IPS DF 4.7 (cell line): ENCODE results near the gene NPY4R.
"Not testable (repeated sequence)": the region's sequence is repeated elsewhere in the genome, so short reads cannot be mapped to it uniquely, and the experiment has no call there.

ENCODE experiments used
- DNase-seq: peaks from one replicate; pipeline ENCODE4 v3.0.0-alpha.2; 2013; ENCODE audit warnings: low spot score; ENCODE audit errors: extremely low read depth

The NPY4R gene

DNA sequence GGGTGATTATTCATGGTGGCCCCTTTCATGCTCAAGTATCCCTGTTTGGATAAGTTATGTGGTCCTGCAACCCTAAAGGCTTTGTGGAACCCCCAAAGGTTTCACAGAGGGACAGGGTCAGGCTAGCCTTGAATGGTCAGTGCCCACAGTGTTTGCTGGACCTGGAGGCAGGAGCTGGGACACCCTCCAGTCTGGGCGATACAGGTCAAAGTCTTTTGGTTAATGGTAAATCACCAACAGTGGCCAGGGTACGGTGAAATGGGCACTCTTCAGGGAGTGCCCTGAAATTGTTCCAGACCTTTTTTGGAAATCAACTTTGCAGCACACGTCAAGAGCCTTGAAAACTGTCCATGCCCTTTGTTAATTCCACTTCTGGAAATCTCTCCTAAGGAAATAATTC, 8.7 kb downstream of the NPY4R start:
- DNase-seq, result not testable (repeated sequence)

DNA sequence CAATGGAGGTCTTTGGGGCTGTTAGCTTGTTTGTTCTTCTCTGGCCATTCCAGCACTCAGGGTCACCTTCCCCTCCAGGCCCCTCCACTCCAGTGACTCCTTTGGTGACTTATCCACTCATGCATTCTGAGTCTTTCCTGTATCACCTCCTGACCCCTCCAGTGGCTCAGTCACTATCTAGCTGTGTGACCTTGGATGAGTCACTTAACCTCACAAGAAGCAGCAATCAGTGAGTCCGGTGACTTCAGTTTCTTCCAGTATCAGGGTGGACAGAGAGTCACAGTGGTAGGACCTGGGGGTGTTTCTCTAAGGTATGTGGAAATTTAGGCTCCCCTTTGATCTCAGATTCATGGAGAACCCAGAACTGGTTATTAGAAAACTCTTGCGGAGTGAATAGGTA, 9.8 kb downstream of the NPY4R start:
- DNase-seq, result not testable (repeated sequence)

- DNase-seq, result not testable (repeated sequence)
Observed at GRCh38 chr10:46451365-46451764, 14.4 kb downstream of the NPY4R start.

DNA sequence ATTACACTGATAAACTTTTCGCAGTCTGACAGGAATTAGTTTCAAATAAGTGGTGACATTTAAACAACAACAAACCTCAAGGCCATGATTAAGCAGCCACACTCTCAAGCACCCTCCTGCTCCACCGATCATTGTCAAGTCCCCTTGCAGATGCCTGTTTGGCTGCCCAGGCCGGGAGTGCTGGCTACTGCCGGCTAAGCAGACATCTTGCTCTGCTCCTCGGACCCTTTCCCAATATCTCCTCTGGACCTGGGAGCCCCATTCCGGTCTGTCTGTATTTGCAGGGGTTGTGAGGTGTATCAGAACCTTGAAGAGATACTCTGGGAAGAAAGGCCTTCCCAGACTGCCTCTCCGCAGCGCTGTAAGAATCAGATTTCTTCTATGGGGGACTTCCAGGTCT, 14.9 kb downstream of the NPY4R start:
- DNase-seq, result not testable (repeated sequence)

DNA sequence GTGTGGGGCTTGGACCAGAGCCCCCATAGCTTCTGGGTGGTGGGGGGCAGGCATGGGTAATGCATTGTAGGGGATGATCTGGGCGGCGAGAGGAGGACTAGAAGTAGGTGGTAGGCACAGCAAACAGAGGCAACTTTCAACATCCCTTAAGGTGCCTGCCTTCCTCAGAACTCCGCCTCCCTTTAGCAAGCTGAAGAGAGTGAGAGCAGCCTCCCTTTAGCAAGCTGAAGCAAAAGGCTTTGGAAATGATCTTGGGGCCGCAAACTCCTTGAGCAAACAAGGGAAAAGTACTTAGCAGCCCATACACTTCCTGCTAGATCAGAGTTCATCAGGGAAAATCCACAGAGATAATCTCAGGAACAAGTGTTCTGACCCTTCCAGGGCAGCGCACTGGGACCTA, 18.3 kb downstream of the NPY4R start:
- DNase-seq, result not testable (repeated sequence)

DNA sequence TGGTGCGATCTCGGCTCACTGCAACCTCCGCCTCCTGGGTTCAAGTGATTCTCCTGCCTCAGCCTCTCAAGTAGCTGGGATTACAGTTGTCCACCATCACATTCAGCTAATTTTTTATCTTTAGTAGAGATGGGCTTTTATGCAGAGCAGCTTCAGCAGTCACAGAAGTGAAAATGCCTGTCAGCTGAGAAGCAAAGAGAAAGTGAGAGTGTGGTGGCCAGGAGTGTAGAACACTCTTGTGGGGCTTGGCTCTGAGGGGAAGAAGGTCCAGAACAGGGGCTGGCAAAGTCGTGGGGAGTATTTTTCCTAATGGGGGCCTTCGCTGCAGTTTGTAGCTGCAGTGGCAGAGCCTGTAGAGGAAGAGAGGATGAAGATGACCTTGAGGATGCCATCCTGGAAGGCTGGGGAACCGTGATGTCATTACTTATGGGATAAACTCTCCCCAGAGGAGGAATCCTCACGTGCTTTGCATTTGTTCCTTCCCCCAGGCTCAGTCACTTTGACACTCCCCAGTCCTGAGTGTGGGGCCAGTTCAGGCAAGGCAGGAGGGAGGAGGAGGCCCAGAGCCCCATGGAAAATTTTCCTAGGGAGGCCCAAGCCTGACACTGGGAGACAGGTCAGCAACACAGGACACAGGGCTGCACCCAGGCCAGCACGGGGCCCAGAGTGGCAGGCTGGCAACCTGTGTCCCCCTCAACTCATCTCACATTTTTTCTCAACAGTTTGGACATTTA, 20.2 kb downstream of the NPY4R start:
- not testable (repeated sequence) for DNase-seq

- DNase-seq, result not testable (repeated sequence)
Observed at GRCh38 chr10:46443422-46443821, 22.3 kb downstream of the NPY4R start.

GRCh38 chr10:46442706-46443275, 23.0 kb downstream of the NPY4R start:
- not testable (repeated sequence) for DNase-seq

GRCh38 chr10:46441837-46442278, 23.9 kb downstream of the NPY4R start:
- not testable (repeated sequence) for DNase-seq

DNA sequence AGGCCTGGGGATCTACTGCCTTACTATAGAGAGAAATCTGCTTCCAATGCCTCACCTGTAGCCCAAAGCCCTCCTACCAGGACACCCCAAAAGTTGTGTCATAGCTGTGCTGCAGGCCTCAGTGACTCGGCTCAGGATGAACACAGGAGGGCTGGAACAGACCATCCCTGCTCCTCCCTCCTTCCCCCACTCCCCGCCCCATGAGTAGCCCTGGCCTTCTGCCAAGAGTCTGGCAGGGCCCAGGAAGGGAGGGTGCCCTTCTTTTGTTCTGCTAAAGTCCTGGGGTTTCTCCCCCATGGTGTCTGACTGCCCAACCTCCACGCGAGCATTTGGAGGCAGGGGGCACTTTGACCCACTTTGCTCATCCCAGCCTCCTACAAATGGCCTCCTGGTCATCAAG, 24.8 kb downstream of the NPY4R start:
- not testable (repeated sequence) for DNase-seq

DNA sequence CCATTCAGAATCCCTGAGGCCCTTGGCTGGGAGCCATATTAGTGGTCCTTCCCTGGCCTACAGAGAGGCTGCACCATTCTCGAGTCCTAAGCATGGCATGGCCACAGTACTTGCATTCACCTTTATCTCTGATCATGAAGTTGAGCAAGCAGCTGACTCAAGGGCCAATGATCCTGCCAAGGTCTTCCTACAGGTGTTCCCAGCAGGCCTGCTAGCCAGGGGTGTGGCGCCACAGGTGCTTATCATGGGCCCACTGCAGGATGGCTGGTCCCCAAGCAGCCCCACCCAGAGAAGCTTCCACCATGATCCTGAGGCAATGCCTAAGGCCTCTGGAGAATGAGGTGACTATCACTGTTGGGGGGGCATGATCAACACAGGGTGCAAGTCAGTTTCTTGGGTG, 42.2 kb downstream of the NPY4R start:
- DNase-seq, result not testable (repeated sequence)

DNA sequence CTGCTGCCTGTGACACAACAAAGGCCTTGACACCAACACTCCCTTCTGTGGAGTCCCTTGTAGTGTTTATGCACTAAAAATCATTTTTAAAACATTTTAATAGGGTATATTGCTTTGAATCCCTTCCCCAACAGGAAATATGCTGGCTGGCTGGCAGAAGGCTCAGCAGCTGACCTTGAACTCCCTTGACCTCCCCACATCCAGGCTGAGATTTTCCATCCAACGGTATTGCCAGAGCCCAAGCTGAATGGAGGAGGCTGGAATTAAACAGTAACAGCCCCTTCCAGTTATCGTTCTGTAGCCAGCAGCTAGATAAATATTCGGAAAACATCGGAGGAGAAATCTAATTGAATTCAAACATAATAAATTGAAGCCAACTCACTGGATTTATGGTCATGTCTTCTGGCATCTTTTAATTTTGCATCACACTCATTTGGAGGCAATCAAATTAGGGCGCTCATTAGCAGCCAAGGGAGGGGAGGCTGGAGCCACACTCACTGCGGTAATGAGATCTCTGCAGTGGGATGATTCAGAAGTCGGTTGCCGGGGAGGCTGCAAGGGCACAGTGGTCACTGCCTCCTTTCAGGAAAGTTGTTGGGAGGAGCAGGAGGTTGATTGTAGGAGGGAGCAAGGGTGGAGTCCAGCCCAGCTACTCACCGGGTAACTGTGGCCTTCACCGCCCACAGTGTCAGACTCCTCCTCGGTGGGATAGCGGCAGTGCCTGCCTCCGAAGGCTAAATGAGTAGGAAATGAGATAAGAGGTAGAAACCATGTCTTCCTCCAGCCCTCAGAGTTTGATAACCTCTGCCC, 46.0 kb downstream of the NPY4R start:
- DNase-seq, result not testable (repeated sequence)

DNA sequence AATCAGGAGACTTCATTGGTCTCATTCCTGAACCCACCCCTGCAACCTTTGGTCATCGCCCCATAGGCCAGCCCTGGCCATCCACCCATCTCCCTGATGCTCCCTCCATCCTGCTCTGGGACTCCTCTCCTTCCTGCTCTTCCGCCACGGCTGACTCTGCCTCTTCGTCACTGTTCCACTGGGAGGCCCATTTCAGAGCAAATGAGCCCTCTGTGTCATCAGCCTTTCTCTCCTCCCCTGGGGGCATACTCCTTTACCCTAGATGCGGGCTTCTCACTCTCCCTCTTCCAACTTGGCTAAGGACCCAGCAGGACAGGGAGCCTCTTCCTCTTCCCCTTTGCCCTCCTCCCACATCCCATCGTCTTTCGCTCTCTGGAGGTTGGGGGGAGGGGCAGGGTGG, 47.5 kb downstream of the NPY4R start:
- not testable (repeated sequence) for DNase-seq

DNA sequence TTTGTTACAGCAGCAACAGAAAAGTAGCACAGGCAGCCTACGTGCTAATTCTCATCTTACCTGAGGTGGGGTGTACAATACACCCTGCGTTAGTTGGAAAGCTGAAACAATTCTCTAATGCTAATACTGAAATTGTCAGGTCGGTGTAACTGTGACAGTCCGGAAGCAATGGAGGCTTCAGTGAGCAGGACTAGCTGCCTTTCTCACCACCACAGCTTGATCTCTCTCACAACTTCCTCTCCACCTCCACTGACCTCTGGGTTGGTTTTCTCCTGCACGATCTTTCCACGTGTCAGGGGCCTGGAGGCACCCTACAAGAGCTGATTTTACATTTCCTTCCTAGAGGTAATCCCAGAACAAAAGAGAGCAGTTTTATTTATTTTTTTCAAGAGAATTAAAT, 50.5 kb downstream of the NPY4R start:
- DNase-seq, result not testable (repeated sequence)

GRCh38 chr10:46412665-46413064, 53.1 kb downstream of the NPY4R start:
- DNase-seq, result not testable (repeated sequence)

DNA sequence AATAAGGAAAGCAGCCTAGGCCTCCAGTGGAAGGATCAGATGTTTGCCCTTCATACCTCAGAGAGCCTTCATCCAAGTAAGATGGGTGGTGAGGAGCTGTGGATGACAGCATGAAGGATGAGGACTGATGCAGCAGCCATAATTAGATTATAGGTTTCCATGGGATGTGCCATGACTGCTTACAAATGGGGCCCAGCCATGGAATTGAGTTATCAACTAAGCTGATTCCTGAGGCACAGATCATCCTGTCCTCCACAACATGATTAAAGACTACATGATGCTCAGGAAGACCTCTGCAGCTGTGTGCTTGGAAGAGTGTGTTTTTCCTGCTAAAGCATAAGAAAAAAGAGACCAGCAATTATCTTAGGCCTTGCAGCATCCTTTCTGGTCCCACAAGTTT, 54.6 kb downstream of the NPY4R start:
- DNase-seq, result not testable (repeated sequence)
